Caco-2 (cell line): Measurements from ENCODE around the gene ADAMTS2. TPM values are rescaled to one million over a fixed set of nuclear protein-coding genes. Genes with fewer than 3 reads are reported as not detected.

Source experiments
- BruUV-seq: library from RNA; stranded (reverse); fragments of 400-500 nt; replicated peaks from 2 replicates; lab custom pipeline; 2021; lab: Mats Ljungman, UMichigan
- CTCF ChIA-PET: fragments of 300-600 bp; sonication (Branson Sonifier 250); formaldehyde crosslinking; loops from one replicate; lab custom pipeline; 2022; ENCODE audit warnings: antibody characterized with exemption; lab: Charles Lee
- POLR2A ChIA-PET: fragments of 300-600 bp; sonication (Branson Sonifier 250); formaldehyde crosslinking; loops from one replicate; lab custom pipeline; 2022; ENCODE audit warnings: antibody characterized with exemption; lab: Charles Lee
- DNase-seq, 2 experiments: peaks; one replicate each; pipeline versions ENCODE4 v3.0.0 to v3.0.0-alpha.2; 2020 to 2022
- H3K27me3 ChIP-seq: replicated peaks from 2 replicates; pipeline ENCODE4 v1.6.0; 2011; ENCODE audit warnings: low read length; ENCODE audit not compliant: control insufficient read depth, insufficient read depth
- H3K36me3 ChIP-seq: 2 replicates; pipeline ENCODE4 v1.5.1; 2011; ENCODE audit warnings: low read length; ENCODE audit not compliant: control insufficient read depth, insufficient read depth
- H3K4me1 ChIP-seq: fragments of 250-450 bp; sonication (Bioruptor Pico); 2 replicates; pipeline ENCODE4 v1.5.1; 2020; ENCODE audit warnings: mild to moderate bottlenecking
- H3K4me3 ChIP-seq: 2 replicates; pipeline ENCODE4 v1.5.1; 2011; ENCODE audit warnings: low read depth, mild to moderate bottlenecking, control low read depth, low read length
- H3K9me3 ChIP-seq: fragments of 250-450 bp; sonication (Bioruptor Pico); 2 replicates; pipeline ENCODE4 v1.5.1; 2020; ENCODE audit warnings: mild to moderate bottlenecking, moderate library complexity
- H3K27ac Mint-ChIP-seq: one replicate; pipeline ENCODE4 v1.8.0; 2022; ENCODE audit warnings: mixed read lengths; ENCODE audit not compliant: unreplicated experiment
- H3K27me3 Mint-ChIP-seq: one replicate; pipeline ENCODE4 v1.8.0; 2022; ENCODE audit warnings: mixed read lengths; ENCODE audit not compliant: insufficient read depth, unreplicated experiment
- H3K36me3 Mint-ChIP-seq: one replicate; pipeline ENCODE4 v1.8.0; 2022; ENCODE audit warnings: mild to moderate bottlenecking, mixed read lengths; ENCODE audit not compliant: insufficient read depth, unreplicated experiment
- H3K4me1 Mint-ChIP-seq: one replicate; pipeline ENCODE4 v1.8.0; 2022; ENCODE audit warnings: low read depth, mixed read lengths; ENCODE audit not compliant: unreplicated experiment
- H3K4me3 Mint-ChIP-seq: one replicate; pipeline ENCODE4 v1.8.0; 2022; ENCODE audit warnings: mild to moderate bottlenecking, moderate library complexity, mixed read lengths; ENCODE audit not compliant: unreplicated experiment
- H3K9me3 Mint-ChIP-seq: one replicate; pipeline ENCODE4 v1.8.0; 2022; ENCODE audit warnings: mixed read lengths; ENCODE audit not compliant: unreplicated experiment
- CTCF ChIP-seq, 2 experiments: fragments of 200-600 bp in 1 of 2; IDR thresholded peaks; 1 replicate in 1 of 2; 2 replicates in 1 of 2; pipeline versions ENCODE4 v1.5.1 to v1.8.0; 2011 to 2022; ENCODE audit warnings: antibody characterized with exemption in 1 of 2, control low read depth in 1 of 2, inconsistent platforms in 1 of 2, low read depth in 1 of 2, low read length in 1 of 2, mild to moderate bottlenecking in 1 of 2, moderate library complexity in 1 of 2; ENCODE audit not compliant: insufficient read depth in 1 of 2, severe bottlenecking in 1 of 2, unreplicated experiment in 1 of 2
- intact Hi-C: fragments of 100-400 bp; cut with micrococcal nuclease; formaldehyde crosslinking; loops from one replicate; pipeline ENCODE4 v1.10.0; 2022; ENCODE audit not compliant: unreplicated experiment
- total RNA-seq: library from RNA; stranded (reverse); gene quantifications from 2 replicates; pipeline ENCODE4 v1.2.3, GENCODE V29; 2022

The ADAMTS2 gene
- total RNA-seq, 1 experiment from 2014 or later = 0.05 TPM

GRCh38 chr5:179154346-179154990, 190.8 kb downstream of the ADAMTS2 start:
- Histone ChIP-seq H3K4me3 (no peak overlapping the region), H3K9me3 (no peaks in the 10 kb centered on the region)

GRCh38 chr5:179153921-179154345, 191.3 kb downstream of the ADAMTS2 start:
- no peak overlapping the region for H3K27ac Mint-ChIP-seq
- Histone ChIP-seq H3K27me3 (no peaks in the 10 kb centered on the region), H3K9me3 (no peaks in the 10 kb centered on the region), H3K4me3 (no peak overlapping the region), H3K36me3 (no peaks in the 10 kb centered on the region), H3K4me1 (no peaks in the 10 kb centered on the region)
- no peak for TF ChIP-seq CTCF (IDR thresholded peaks at IDR 0.05; ENCODE audit: insufficient read depth in 1 of 2, low read depth in 1 of 2, low read length in 1 of 2, severe bottlenecking in 1 of 2, unreplicated experiment in 1 of 2)
- H3K27me3 Mint-ChIP-seq = no peaks in the 10 kb centered on the region
- H3K4me3 Mint-ChIP-seq = no peak overlapping the region
- POLR2A ChIA-PET = no interaction called here
- no TSS peak for BruUV-seq
- intact Hi-C loops = no loop called here
- H3K36me3 Mint-ChIP-seq = peaks cover 6% of the 10 kb centered on the region
- CTCF ChIA-PET = no interaction called here
- no peaks in the 10 kb centered on the region for H3K9me3 Mint-ChIP-seq
- no peaks in the 10 kb centered on the region for H3K4me1 Mint-ChIP-seq
- DNase-seq = no peak

More at GRCh38 chr5:179154346-179154990, 190.8 kb downstream of the ADAMTS2 start:
- peaks cover 6% of the 10 kb centered on the region for H3K36me3 Mint-ChIP-seq
- POLR2A ChIA-PET = no interaction called here
- Histone ChIP-seq H3K27me3 (no peaks in the 10 kb centered on the region), H3K4me1 (no peaks in the 10 kb centered on the region), H3K36me3 (no peaks in the 10 kb centered on the region)
- no peak overlapping the region for H3K4me3 Mint-ChIP-seq
- no peaks in the 10 kb centered on the region for H3K4me1 Mint-ChIP-seq
- TF ChIP-seq CTCF (IDR thresholded peaks at IDR 0.05; ENCODE audit: insufficient read depth in 1 of 2, low read depth in 1 of 2, low read length in 1 of 2, severe bottlenecking in 1 of 2, unreplicated experiment in 1 of 2) = no peak
- no TSS peak for BruUV-seq
- intact Hi-C loops = no loop called here
- no peaks in the 10 kb centered on the region for H3K27me3 Mint-ChIP-seq
- H3K27ac Mint-ChIP-seq = no peak overlapping the region
- DNase-seq = no peak
- CTCF ChIA-PET = no interaction called here
- peaks cover under 1% of the 10 kb centered on the region for H3K9me3 Mint-ChIP-seq

DNA sequence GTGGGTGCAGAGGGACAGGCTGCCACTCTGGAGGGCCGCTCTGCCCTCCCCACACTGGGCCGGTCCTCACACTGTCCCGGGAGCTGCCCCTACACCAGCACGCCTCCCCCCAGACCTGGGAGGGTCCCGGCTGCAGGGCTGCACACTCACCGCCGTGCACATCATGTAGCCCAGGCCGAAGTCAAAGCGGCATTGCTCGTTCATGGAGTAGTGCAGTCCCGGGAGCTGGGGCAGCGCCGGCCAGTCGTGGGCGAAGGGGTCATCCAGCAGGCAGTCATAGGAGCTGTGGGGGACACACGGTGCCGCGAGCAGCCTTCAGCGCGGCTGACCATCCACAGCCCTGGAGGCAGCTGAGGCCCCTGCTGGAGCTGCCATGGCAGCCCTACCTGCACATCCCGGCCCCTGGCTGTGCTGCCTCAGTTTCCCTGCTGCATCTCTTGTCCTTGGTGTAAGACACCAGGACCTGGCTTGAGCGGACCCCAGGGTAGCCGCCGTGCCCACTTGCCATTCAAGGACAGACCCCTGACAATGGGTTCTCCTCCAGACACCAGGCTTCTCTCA, 191.8 kb downstream of the ADAMTS2 start:
- DNase-seq = peak in 1 of 2 experiments; percentile 27
- ChIA-PET CTCF (no interaction called here), POLR2A (no interaction called here)
- Histone ChIP-seq H3K9me3 (no peaks in the 10 kb centered on the region), H3K36me3 (no peaks in the 10 kb centered on the region), H3K27me3 (no peaks in the 10 kb centered on the region), H3K4me3 (no peak overlapping the region), H3K4me1 (no peaks in the 10 kb centered on the region)
- Mint-ChIP-seq H3K27me3 (no peaks in the 10 kb centered on the region), H3K9me3 (no peaks in the 10 kb centered on the region), H3K36me3 (peaks cover 6% of the 10 kb centered on the region), H3K4me3 (no peak overlapping the region), H3K4me1 (no peaks in the 10 kb centered on the region), H3K27ac (no peak overlapping the region)
- intact Hi-C loops = no loop called here
- BruUV-seq = no TSS peak
- TF ChIP-seq CTCF (IDR thresholded peaks at IDR 0.05; ENCODE audit: insufficient read depth in 1 of 2, low read depth in 1 of 2, low read length in 1 of 2, severe bottlenecking in 1 of 2, unreplicated experiment in 1 of 2) = no peak
